HL-60 (cell line): ENCODE measurements around the gene CACNG4.

Experiments
- DNase-seq, 2 experiments: peaks; one replicate each; pipeline ENCODE4 v3.0.0-alpha.2; 2010 to 2020; ENCODE audit warnings: low read depth in 1 of 2, low spot score in 1 of 2
- H3K27ac ChIP-seq: fragments of 250-450 bp; sonication (Bioruptor Pico); replicated peaks from 2 replicates; pipeline ENCODE4 v1.5.1; 2020; ENCODE audit warnings: mild to moderate bottlenecking, moderate library complexity
- H3K27me3 ChIP-seq: fragments of 250-450 bp; sonication (Bioruptor Pico); 2 replicates; pipeline ENCODE4 v1.5.1; 2021; ENCODE audit warnings: mild to moderate bottlenecking, moderate library complexity; ENCODE audit not compliant: insufficient read depth, poor library complexity, severe bottlenecking
- H3K4me3 ChIP-seq: replicated peaks from 2 replicates; pipeline ENCODE4 v1.5.1; 2011; ENCODE audit warnings: mild to moderate bottlenecking, control low read depth, low read length; ENCODE audit not compliant: insufficient read depth
- CTCF ChIP-seq: IDR thresholded peaks from one replicate; pipeline ENCODE4 v1.5.1; 2011; ENCODE audit warnings: low read length, control low read depth, inconsistent platforms; ENCODE audit not compliant: insufficient read depth
- GABPA ChIP-seq: IDR thresholded peaks from 2 replicates; pipeline ENCODE4 v1.6.1; 2012; ENCODE audit warnings: low read depth
- POLR2AphosphoS5 ChIP-seq: IDR thresholded peaks from 2 replicates; pipeline ENCODE4 v1.6.1; 2012; ENCODE audit warnings: low read depth
- REST ChIP-seq: IDR thresholded peaks from 2 replicates; pipeline ENCODE4 v1.6.1; 2012; ENCODE audit warnings: low read depth; ENCODE audit not compliant: insufficient replicate concordance
- SPI1 ChIP-seq: IDR thresholded peaks from 2 replicates; pipeline ENCODE4 v1.6.1; 2012; ENCODE audit warnings: low read depth, mild to moderate bottlenecking, borderline replicate concordance

CACNG4 gene

GRCh38 chr17:66946251-66946650, 18.3 kb upstream of the CACNG4 start:
- Histone ChIP-seq H3K27me3 (peaks cover 33% of the 10 kb centered on the region), H3K4me3 (no peak overlapping the region), H3K27ac (no peak overlapping the region)
- TF ChIP-seq POLR2AphosphoS5 (no peak), SPI1 (no peak), REST (no peak), GABPA (no peak), CTCF (no peak)
- no peak for DNase-seq

- no peak overlapping the region for H3K27ac ChIP-seq
- TF ChIP-seq POLR2AphosphoS5: no peak
- no peak for TF ChIP-seq CTCF
- TF ChIP-seq GABPA: no peak
- no peak for TF ChIP-seq SPI1
- no peak for TF ChIP-seq REST
- no peak for DNase-seq
Measured at GRCh38 chr17:66947311-66947710, 17.2 kb upstream of the CACNG4 start.

GRCh38 chr17:66948061-66948750, 16.3 kb upstream of the CACNG4 start:
- TF ChIP-seq POLR2AphosphoS5: no peak
- TF ChIP-seq REST: no peak
- TF ChIP-seq CTCF: no peak
- no peak for TF ChIP-seq SPI1
- TF ChIP-seq GABPA: no peak
- H3K27me3 ChIP-seq: peaks cover 33% of the 10 kb centered on the region
- H3K27ac ChIP-seq: no peak overlapping the region
- H3K4me3 ChIP-seq: no peak overlapping the region
- no peak for DNase-seq

More at GRCh38 chr17:66947311-66947710, 17.2 kb upstream of the CACNG4 start:
- peaks cover 33% of the 10 kb centered on the region for H3K27me3 ChIP-seq
- no peak overlapping the region for H3K4me3 ChIP-seq
